Measurements from ENCODE around the gene SNX25. TPM values are rescaled to one million over a fixed set of nuclear protein-coding genes. Genes with fewer than 3 reads are reported as not detected.
A peak's percentile ranks its signal among the peaks of the same experiment; 100 is the strongest.

Gene SNX25
- total RNA-seq, 1 donor from 2014 or later, result 10.9 TPM

GRCh38 chr4:185221491-185221890 lies 12.1 kb downstream of the SNX25 start:
- TF ChIP-seq CTCF (IDR thresholded peaks at IDR 0.05; ENCODE audit: unreplicated experiment), result no peak
- H3K36me3 Mint-ChIP-seq, result no peaks in the 10 kb centered on the region
- no peak for DNase-seq (ENCODE audit: low spot score in 2 of 2, unreplicated experiment in 2 of 2)
- H3K9me3 Mint-ChIP-seq, result no peaks in the 10 kb centered on the region
- H3K27me3 Mint-ChIP-seq (ENCODE audit: low read depth), result no peaks in the 10 kb centered on the region
- H3K4me1 Mint-ChIP-seq, result peaks cover 8% of the 10 kb centered on the region
- H3K27ac Mint-ChIP-seq, result no peak overlapping the region
- H3K4me3 Mint-ChIP-seq, result no peak overlapping the region

GRCh38 chr4:185221912-185222311 lies 12.5 kb downstream of the SNX25 start:
- no peak overlapping the region for H3K27ac Mint-ChIP-seq
- no peak overlapping the region for H3K4me3 Mint-ChIP-seq
- H3K9me3 Mint-ChIP-seq, result no peaks in the 10 kb centered on the region
- TF ChIP-seq CTCF (IDR thresholded peaks at IDR 0.05; ENCODE audit: unreplicated experiment), result no peak
- no peaks in the 10 kb centered on the region for H3K27me3 Mint-ChIP-seq (ENCODE audit: low read depth)
- no peak for DNase-seq (ENCODE audit: low spot score in 2 of 2, unreplicated experiment in 2 of 2)
- peaks cover 8% of the 10 kb centered on the region for H3K4me1 Mint-ChIP-seq
- H3K36me3 Mint-ChIP-seq, result no peaks in the 10 kb centered on the region

GRCh38 chr4:185222598-185222997 lies 13.2 kb downstream of the SNX25 start:
- peaks cover 8% of the 10 kb centered on the region for H3K4me1 Mint-ChIP-seq
- H3K27ac Mint-ChIP-seq, result no peak overlapping the region
- H3K36me3 Mint-ChIP-seq, result no peaks in the 10 kb centered on the region
- H3K27me3 Mint-ChIP-seq (ENCODE audit: low read depth), result no peaks in the 10 kb centered on the region
- no peak overlapping the region for H3K4me3 Mint-ChIP-seq
- no peaks in the 10 kb centered on the region for H3K9me3 Mint-ChIP-seq
- no peak for TF ChIP-seq CTCF (IDR thresholded peaks at IDR 0.05; ENCODE audit: unreplicated experiment)
- DNase-seq (ENCODE audit: low spot score in 2 of 2, unreplicated experiment in 2 of 2), result no peak

GRCh38 chr4:185224597-185224996 lies 15.2 kb downstream of the SNX25 start:
- Mint-ChIP-seq H3K36me3 (no peaks in the 10 kb centered on the region), H3K4me1 (peaks cover 6% of the 10 kb centered on the region), H3K4me3 (no peak overlapping the region), H3K27me3 (ENCODE audit: low read depth) (no peaks in the 10 kb centered on the region), H3K9me3 (no peaks in the 10 kb centered on the region), H3K27ac (no peak overlapping the region)
- DNase-seq (ENCODE audit: low spot score in 2 of 2, unreplicated experiment in 2 of 2), result no peak
- TF ChIP-seq CTCF (IDR thresholded peaks at IDR 0.05; ENCODE audit: unreplicated experiment), result peak; percentile 23

- Mint-ChIP-seq H3K27me3 (ENCODE audit: low read depth) (no peaks in the 10 kb centered on the region), H3K4me1 (peaks cover 2% of the 10 kb centered on the region), H3K36me3 (no peaks in the 10 kb centered on the region), H3K4me3 (no peak overlapping the region), H3K9me3 (no peaks in the 10 kb centered on the region), H3K27ac (no peak overlapping the region)
- DNase-seq (ENCODE audit: low spot score in 2 of 2, unreplicated experiment in 2 of 2), result no peak
- no peak for TF ChIP-seq CTCF (IDR thresholded peaks at IDR 0.05; ENCODE audit: unreplicated experiment)
Observed at GRCh38 chr4:185225940-185226339, 16.5 kb downstream of the SNX25 start.

GRCh38 chr4:185227131-185227551 lies 17.7 kb downstream of the SNX25 start:
- no peak for DNase-seq (ENCODE audit: low spot score in 2 of 2, unreplicated experiment in 2 of 2)
- Mint-ChIP-seq H3K9me3 (no peaks in the 10 kb centered on the region), H3K27me3 (ENCODE audit: low read depth) (no peaks in the 10 kb centered on the region), H3K27ac (no peak overlapping the region), H3K4me3 (no peak overlapping the region), H3K36me3 (no peaks in the 10 kb centered on the region), H3K4me1 (peaks cover 5% of the 10 kb centered on the region)
- TF ChIP-seq CTCF (IDR thresholded peaks at IDR 0.05; ENCODE audit: unreplicated experiment), result no peak

All from mesothelial cell of epicardium (in vitro differentiated cells).